Mesendoderm (in vitro differentiated cells): ENCODE data around the gene LGALS3BP.

Experiments
- DNase-seq: peaks from one replicate; pipeline ENCODE4 v3.0.0; 2013
- H2AK5ac ChIP-seq: 2 replicates; pipeline ENCODE4 v1.6.1; 2013; ENCODE audit warnings: low read length, inconsistent platforms
- H2BK120ac ChIP-seq: 2 replicates; pipeline ENCODE4 v1.6.1; 2013; ENCODE audit warnings: low read depth, mild to moderate bottlenecking, low read length, moderate library complexity, mixed read lengths
- H2BK15ac ChIP-seq: replicated peaks from 2 replicates; pipeline ENCODE4 v1.6.1; 2013; ENCODE audit warnings: low read depth, mild to moderate bottlenecking, moderate library complexity
- H2BK5ac ChIP-seq: 2 replicates; pipeline ENCODE4 v1.6.1; 2013; ENCODE audit warnings: low read length, inconsistent platforms
- H3K18ac ChIP-seq: 2 replicates; pipeline ENCODE4 v1.6.1; 2013; ENCODE audit warnings: mild to moderate bottlenecking, low read length, mixed read lengths
- H3K23ac ChIP-seq: one replicate; pipeline ENCODE4 v1.6.1; 2013; ENCODE audit warnings: low read length
- H3K27ac ChIP-seq: 2 replicates; pipeline ENCODE4 v1.5.1; 2013; ENCODE audit warnings: low read depth, mild to moderate bottlenecking, inconsistent platforms, low read length, moderate library complexity
- H3K27me3 ChIP-seq: 2 replicates; pipeline ENCODE4 v1.6.1; 2013; ENCODE audit warnings: low read length, control low read depth, mild to moderate bottlenecking, inconsistent platforms; ENCODE audit not compliant: insufficient read depth, poor library complexity
- H3K36me3 ChIP-seq: 2 replicates; pipeline ENCODE4 v1.6.1; 2013; ENCODE audit warnings: low read length, inconsistent platforms; ENCODE audit not compliant: control insufficient read depth, insufficient read depth
- H3K4ac ChIP-seq: one replicate; pipeline ENCODE4 v1.6.1; 2013; ENCODE audit warnings: low read depth, mild to moderate bottlenecking, low read length, moderate library complexity
- H3K4me1 ChIP-seq: 2 replicates; pipeline ENCODE4 v1.6.1; 2013; ENCODE audit warnings: low read depth, low read length, inconsistent platforms; ENCODE audit not compliant: control insufficient read depth
- H3K4me2 ChIP-seq: 2 replicates; pipeline ENCODE4 v1.6.1; 2013; ENCODE audit warnings: low read length
- H3K4me3 ChIP-seq: 2 replicates; pipeline ENCODE4 v1.5.1; 2013; ENCODE audit warnings: mild to moderate bottlenecking, low read length
- H3K56ac ChIP-seq: one replicate; pipeline ENCODE4 v1.6.1; 2013; ENCODE audit warnings: low read length
- H3K79me1 ChIP-seq: 2 replicates; pipeline ENCODE4 v1.6.1; 2013; ENCODE audit warnings: low read length, inconsistent platforms
- H3K79me2 ChIP-seq: 2 replicates; pipeline ENCODE4 v1.6.1; 2013; ENCODE audit warnings: mild to moderate bottlenecking, low read length; ENCODE audit not compliant: control insufficient read depth, insufficient read depth
- H3K9ac ChIP-seq: 2 replicates; pipeline ENCODE4 v1.6.1; 2013; ENCODE audit warnings: low read length, inconsistent platforms
- H4K5ac ChIP-seq: one replicate; pipeline ENCODE4 v1.6.1; 2013; ENCODE audit warnings: low read length
- H4K8ac ChIP-seq: one replicate; pipeline ENCODE4 v1.6.1; 2013; ENCODE audit warnings: low read depth, mild to moderate bottlenecking, control low read depth, low read length, moderate library complexity
- WGBS: extraction: QIAGEN DNeasy Blood & Tissue Kit; methylation state at CpG from one replicate; pipeline ENCODE4 v1.1.7; 2013; ENCODE audit warnings: low lambda C conversion rate, missing lambda C conversion rate; ENCODE audit not compliant: insufficient coverage; ENCODE audit errors: extremely low coverage; 5-methylcytosine and 5-hydroxymethylcytosine counted together

LGALS3BP gene

DNA sequence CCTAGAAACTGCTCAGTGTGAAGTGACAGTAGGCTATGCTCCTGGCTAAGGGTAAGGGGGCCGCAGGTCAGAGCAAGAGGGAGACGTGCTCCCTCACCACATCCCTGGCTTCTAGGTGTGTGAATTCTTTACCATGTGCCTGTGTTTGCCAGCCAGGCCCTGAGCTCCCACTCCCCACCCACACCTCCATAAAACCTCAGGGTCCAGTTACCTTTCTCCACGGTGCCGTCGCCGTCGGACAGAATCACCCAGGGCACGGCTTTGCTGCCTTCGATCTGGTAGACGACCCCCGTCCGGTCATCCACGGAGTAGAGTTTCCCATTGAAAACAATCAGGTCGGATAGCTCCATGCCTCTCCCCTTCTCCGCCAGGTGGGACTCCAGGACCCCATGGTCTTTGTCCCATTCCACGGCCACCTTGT is 17.1 kb upstream of the LGALS3BP start:
- H3K27me3 ChIP-seq, result no peaks in the 10 kb centered on the region
- H3K27ac ChIP-seq, result no peak overlapping the region

DNA sequence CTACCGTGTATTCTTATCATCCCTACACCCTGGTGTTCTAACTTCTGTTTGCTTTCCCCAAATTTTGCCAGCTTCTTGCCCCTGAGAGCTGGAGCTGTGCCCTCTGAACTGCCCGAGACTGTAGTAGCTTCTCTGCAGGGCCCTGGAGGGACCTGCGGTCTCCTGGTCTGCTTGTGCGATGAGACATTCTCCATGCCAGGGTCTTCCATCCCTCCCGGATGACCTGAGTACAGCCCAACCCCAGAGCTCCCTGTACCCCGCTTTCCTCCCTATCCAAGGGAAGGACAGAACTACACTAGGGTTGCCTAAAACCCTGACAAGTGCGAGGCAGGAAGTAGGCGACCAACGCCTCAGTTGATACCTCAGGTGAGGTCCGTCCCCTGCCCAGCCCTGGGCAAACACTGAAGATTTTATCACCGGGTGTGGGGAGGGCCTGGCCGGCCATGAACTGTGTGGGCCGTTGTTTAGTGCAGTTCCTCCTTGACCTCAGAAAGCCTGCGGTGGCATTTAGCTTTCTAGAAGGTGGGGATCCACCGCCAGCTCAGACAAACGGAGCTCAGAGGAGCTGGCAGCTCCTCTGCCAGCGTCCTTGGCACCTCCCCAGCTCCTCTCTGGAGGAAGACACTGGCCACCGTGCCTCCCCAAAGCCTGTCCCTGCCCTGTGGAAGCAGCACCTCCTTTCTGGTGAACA is 16.2 kb upstream of the LGALS3BP start:
- no peak overlapping the region for H3K56ac ChIP-seq
- no CpG with 5 or more reads among the region's 18 CpGs for WGBS
- no peak overlapping the region for H3K23ac ChIP-seq
- no peak overlapping the region for H2BK120ac ChIP-seq
- H3K4ac ChIP-seq, result no peak overlapping the region
- H3K18ac ChIP-seq, result no peak overlapping the region
- no peak overlapping the region for H3K27ac ChIP-seq
- H3K79me1 ChIP-seq, result peaks cover 2% of the 10 kb centered on the region
- no peak overlapping the region for H2BK15ac ChIP-seq
- no peak overlapping the region for H4K5ac ChIP-seq
- peaks cover 8% of the 10 kb centered on the region for H3K36me3 ChIP-seq
- H2BK5ac ChIP-seq, result no peak overlapping the region
- no peaks in the 10 kb centered on the region for H3K4me1 ChIP-seq
- no peak overlapping the region for H2AK5ac ChIP-seq
- no peak overlapping the region for H3K4me2 ChIP-seq
- H3K27me3 ChIP-seq, result no peaks in the 10 kb centered on the region
- DNase-seq, result no peak
- no peaks in the 10 kb centered on the region for H3K79me2 ChIP-seq
- no peak overlapping the region for H3K4me3 ChIP-seq
- no peak overlapping the region for H4K8ac ChIP-seq
- H3K9ac ChIP-seq, result no peak overlapping the region

More for the DNA sequence above, 17.1 kb upstream of the LGALS3BP start:
- H3K56ac ChIP-seq, result no peak overlapping the region
- no peak overlapping the region for H3K4me2 ChIP-seq
- no CpG with 5 or more reads among the region's 16 CpGs for WGBS
- H3K18ac ChIP-seq, result no peak overlapping the region
- no peak for DNase-seq
- H3K4ac ChIP-seq, result no peak overlapping the region
- no peak overlapping the region for H3K4me3 ChIP-seq
- no peak overlapping the region for H2BK15ac ChIP-seq
- H4K8ac ChIP-seq, result no peak overlapping the region
- peaks cover under 1% of the 10 kb centered on the region for H3K79me2 ChIP-seq
- H2BK120ac ChIP-seq, result no peak overlapping the region
- no peaks in the 10 kb centered on the region for H3K4me1 ChIP-seq
- no peak overlapping the region for H3K9ac ChIP-seq
- H3K36me3 ChIP-seq, result peaks cover 5% of the 10 kb centered on the region
- H2BK5ac ChIP-seq, result no peak overlapping the region
- H3K23ac ChIP-seq, result no peak overlapping the region
- no peak overlapping the region for H2AK5ac ChIP-seq
- no peak overlapping the region for H4K5ac ChIP-seq
- peaks cover 8% of the 10 kb centered on the region for H3K79me1 ChIP-seq

DNA sequence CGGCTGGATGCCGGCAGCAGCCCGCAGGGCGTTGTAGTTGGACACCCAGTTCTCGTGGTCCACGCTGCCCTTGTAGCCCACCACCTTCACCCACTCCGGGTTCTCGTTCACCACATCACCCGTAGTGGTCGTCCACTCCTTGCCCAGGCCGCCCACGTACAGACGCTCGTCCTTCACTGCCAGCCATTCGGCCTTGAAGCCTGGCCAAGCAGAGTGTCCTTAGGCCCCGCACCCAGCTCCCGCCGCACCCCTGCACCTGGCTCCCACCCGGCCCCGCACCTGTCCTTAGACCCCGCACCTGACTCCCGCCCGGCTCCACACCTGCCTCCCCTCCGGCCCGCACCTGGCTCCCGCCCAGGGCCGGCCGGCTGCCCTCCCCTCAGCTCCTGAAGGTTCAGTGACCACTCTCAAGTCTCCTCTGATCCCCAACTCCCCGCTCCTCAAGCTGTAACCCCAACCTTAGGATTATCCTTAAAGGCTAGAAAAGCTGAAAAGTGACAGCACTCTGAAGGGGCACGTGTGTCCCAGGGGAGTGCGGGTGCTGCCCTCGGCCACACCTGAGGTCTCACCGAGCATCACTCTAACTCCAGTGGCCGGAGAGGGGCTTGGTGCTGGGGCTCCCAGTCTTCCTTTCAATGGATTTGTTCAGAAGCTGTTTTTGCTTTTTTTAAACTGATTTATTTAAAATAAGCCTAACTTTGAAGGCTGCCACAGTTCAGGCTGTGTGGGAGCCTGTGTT is 15.5 kb upstream of the LGALS3BP start:
- H2BK120ac ChIP-seq, result no peak overlapping the region
- H3K23ac ChIP-seq, result no peak overlapping the region
- H3K79me1 ChIP-seq, result no peaks in the 10 kb centered on the region
- H3K4me3 ChIP-seq, result no peak overlapping the region
- no peak overlapping the region for H4K8ac ChIP-seq
- H4K5ac ChIP-seq, result no peak overlapping the region
- no peak overlapping the region for H3K4me2 ChIP-seq
- no peak overlapping the region for H3K56ac ChIP-seq
- H3K4me1 ChIP-seq, result no peaks in the 10 kb centered on the region
- H3K36me3 ChIP-seq, result peaks cover 8% of the 10 kb centered on the region
- no peaks in the 10 kb centered on the region for H3K27me3 ChIP-seq
- H2AK5ac ChIP-seq, result no peak overlapping the region
- H3K4ac ChIP-seq, result no peak overlapping the region
- no peak for DNase-seq
- H3K79me2 ChIP-seq, result no peaks in the 10 kb centered on the region
- no peak overlapping the region for H2BK5ac ChIP-seq
- WGBS, result no CpG with 5 or more reads among the region's 34 CpGs
- H3K9ac ChIP-seq, result no peak overlapping the region
- no peak overlapping the region for H3K18ac ChIP-seq
- no peak overlapping the region for H2BK15ac ChIP-seq
- no peak overlapping the region for H3K27ac ChIP-seq

DNA sequence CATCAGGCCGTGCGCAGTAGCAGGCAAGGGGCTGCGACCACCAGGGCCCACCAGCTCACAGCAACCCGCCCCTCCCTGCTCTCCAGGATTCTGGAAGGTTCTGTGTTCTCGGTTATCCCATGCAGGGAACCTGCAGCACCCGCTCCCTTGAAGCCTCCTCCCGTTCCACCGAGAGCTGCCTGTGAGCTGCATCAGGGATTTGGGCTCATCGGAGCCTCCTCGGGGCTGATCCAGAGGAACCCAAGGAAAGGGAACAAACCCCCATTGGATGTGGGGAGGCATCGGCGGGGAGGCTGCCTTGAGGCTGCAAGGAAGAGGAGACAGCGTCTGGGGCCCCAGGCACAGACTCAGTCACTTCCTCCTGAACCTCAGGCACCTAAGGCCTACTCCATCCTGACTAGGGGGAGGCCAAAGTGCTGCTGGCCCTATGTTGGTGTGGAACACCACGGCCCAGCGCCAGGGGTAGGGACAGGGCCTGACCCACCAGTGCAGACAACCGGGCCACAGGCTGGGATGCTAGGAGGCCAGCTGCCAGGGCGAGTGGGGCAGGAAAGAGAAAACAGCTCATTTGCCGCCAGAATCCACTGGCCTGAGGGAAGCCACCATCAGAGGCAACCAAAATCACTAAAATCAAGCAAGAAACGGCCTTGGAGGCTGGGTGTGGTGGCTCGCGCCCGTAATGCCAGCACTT is 14.4 kb upstream of the LGALS3BP start:
- no CpG with 5 or more reads among the region's 22 CpGs for WGBS
- Histone ChIP-seq H3K18ac (no peak overlapping the region), H3K4me3 (no peak overlapping the region), H3K56ac (no peak overlapping the region), H2BK120ac (no peak overlapping the region), H3K23ac (no peak overlapping the region), H2BK15ac (no peak overlapping the region), H3K79me2 (no peaks in the 10 kb centered on the region), H3K79me1 (no peaks in the 10 kb centered on the region), H3K27me3 (no peaks in the 10 kb centered on the region), H3K27ac (no peak overlapping the region), H3K4ac (no peak overlapping the region), H3K36me3 (peaks cover 8% of the 10 kb centered on the region), H4K8ac (no peak overlapping the region), H2AK5ac (no peak overlapping the region), H3K4me1 (no peaks in the 10 kb centered on the region), H3K4me2 (no peak overlapping the region), H2BK5ac (no peak overlapping the region), H4K5ac (no peak overlapping the region), H3K9ac (no peak overlapping the region)
- DNase-seq, result no peak

DNA sequence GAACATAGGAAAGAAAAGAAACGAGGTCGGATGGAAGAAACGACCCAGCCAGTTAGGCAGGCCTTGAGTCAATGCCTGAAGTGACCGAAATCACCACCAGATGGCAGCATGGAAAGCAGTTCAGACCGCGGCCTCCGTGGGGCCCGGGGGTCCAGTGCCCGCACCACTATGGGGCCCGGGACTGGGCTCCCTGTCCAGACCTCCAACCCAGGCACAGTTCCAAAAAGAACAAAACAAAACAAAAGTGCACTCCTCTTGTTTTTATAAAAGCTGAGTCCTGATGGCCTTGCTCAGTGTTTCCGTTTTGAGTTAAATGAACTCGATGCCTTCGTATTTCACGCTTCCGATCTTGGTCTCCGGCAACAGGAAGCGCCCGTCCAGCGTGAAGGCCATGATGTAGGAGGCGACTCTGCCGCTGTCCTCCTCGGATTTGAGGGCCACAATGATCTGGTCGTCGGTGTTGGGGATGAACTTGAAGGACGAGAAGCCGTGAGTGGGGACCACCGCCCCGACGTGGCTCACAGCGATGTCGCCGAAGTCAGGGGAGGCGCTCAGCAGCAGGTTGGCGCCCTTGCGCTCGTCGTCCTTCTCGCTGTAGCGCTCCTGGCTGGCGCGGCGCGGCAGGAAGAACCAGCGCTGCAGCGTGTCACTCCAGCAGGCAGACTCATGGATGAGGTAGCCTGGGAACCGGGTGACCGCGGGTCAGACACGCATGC is 13.7 kb upstream of the LGALS3BP start:
- H3K4ac ChIP-seq, result no peak overlapping the region
- H2BK120ac ChIP-seq, result no peak overlapping the region
- H3K27me3 ChIP-seq, result no peaks in the 10 kb centered on the region
- H3K9ac ChIP-seq, result no peak overlapping the region
- H3K27ac ChIP-seq, result no peak overlapping the region
- H2BK5ac ChIP-seq, result no peak overlapping the region
- H3K18ac ChIP-seq, result no peak overlapping the region
- WGBS, result no CpG with 5 or more reads among the region's 49 CpGs
- H3K4me3 ChIP-seq, result no peak overlapping the region
- no peak overlapping the region for H3K56ac ChIP-seq
- peak; percentile 57 for DNase-seq
- no peak overlapping the region for H4K8ac ChIP-seq
- H3K4me2 ChIP-seq, result no peak overlapping the region
- H4K5ac ChIP-seq, result no peak overlapping the region
- H3K23ac ChIP-seq, result no peak overlapping the region
- no peak overlapping the region for H2AK5ac ChIP-seq
- no peak overlapping the region for H2BK15ac ChIP-seq
- peaks cover 8% of the 10 kb centered on the region for H3K36me3 ChIP-seq
- H3K79me1 ChIP-seq, result no peaks in the 10 kb centered on the region
- no peaks in the 10 kb centered on the region for H3K79me2 ChIP-seq
- no peaks in the 10 kb centered on the region for H3K4me1 ChIP-seq
